ENCODE data around the gene SFT2D3.

The SFT2D3 gene

GRCh38 chr2:127678991-127679390 is 22.3 kb upstream of the SFT2D3 start:
- Mint-ChIP-seq H3K4me1 (peaks cover 33% of the 10 kb centered on the region), H3K27ac (no peak overlapping the region), H3K4me3 (no peak overlapping the region), H3K9me3 (no peaks in the 10 kb centered on the region), H3K36me3 (ENCODE audit: low read depth) (no peaks in the 10 kb centered on the region), H3K27me3 (ENCODE audit: low read depth) (peaks cover 56% of the 10 kb centered on the region)
- TF ChIP-seq, protein P1, sequence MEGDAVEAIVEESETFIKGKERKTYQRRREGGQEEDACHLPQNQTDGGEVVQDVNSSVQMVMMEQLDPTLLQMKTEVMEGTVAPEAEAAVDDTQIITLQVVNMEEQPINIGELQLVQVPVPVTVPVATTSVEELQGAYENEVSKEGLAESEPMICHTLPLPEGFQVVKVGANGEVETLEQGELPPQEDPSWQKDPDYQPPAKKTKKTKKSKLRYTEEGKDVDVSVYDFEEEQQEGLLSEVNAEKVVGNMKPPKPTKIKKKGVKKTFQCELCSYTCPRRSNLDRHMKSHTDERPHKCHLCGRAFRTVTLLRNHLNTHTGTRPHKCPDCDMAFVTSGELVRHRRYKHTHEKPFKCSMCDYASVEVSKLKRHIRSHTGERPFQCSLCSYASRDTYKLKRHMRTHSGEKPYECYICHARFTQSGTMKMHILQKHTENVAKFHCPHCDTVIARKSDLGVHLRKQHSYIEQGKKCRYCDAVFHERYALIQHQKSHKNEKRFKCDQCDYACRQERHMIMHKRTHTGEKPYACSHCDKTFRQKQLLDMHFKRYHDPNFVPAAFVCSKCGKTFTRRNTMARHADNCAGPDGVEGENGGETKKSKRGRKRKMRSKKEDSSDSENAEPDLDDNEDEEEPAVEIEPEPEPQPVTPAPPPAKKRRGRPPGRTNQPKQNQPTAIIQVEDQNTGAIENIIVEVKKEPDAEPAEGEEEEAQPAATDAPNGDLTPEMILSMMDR (IDR thresholded peaks at IDR 0.05; ENCODE audit: unreplicated experiment in 3 of 3): no peak

DNA sequence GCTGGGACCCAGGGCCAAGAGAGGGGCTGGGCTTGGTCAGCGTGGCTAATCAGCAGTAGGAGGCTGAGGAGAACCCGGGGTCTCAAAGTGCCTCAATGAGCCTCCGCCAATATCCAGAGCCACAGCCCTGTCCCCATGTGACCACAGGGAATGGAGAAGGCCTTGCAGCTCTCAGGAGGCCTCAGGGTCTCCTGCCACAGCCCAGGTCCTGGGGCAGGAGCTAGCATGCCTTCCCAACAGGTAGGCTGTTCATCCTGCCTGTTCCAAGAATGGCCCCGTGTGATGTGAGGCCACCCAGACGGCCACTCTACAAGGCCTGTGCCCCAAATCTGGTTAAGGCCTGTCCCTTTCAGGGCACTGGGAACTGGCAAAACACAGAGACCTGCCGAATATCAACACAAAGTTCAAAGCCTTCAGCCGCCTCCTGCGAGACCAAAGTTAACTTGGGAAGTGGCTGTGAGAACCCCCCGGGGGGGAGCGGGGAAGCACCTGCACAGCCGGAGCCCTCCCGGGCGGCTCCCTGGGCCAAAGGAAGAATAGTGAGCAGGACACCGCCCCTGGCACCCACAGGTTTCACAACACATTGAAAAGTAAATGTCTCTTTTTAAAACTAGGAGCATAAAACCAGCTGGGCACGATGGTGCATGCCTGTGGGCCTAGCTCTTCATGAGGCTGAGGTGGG is 21.5 kb upstream of the SFT2D3 start:
- H3K4me1 Mint-ChIP-seq: peaks cover 33% of the 10 kb centered on the region
- H3K27ac Mint-ChIP-seq: no peak overlapping the region
- no peaks in the 10 kb centered on the region for H3K36me3 Mint-ChIP-seq (ENCODE audit: low read depth)
- H3K27me3 Mint-ChIP-seq (ENCODE audit: low read depth): peaks cover 50% of the 10 kb centered on the region
- TF ChIP-seq, protein P1 (IDR thresholded peaks at IDR 0.05; ENCODE audit: unreplicated experiment in 3 of 3): no peak
- H3K9me3 Mint-ChIP-seq: no peaks in the 10 kb centered on the region
- H3K4me3 Mint-ChIP-seq: no peak overlapping the region

DNA sequence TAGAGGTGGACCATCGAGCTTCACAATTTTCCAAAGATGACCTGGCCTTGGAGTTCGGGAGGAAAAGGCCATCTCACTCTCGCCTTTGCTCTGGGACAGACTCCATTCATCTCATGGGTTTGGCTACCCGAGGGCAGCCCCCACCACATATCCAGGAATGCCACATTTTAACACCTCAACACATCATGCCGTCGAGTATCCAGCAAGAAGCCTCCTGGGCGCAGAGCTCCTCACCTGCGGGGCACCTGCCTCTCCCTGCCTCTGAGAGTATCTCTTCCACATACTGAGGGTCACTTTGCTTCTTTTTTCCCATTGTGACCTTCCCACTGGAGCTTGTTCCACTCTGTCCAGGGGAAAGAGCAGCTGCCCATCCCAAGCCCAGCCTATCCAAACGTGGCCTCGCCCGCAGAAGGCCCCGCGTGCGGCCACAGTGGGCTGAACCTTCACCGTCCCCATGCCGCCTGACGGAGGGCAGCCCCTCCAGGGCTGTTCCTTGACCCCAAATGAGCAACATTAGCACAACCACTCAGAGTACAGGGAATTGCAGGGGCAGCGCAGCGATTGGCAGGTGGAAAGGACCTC is 20.5 kb upstream of the SFT2D3 start:
- H3K4me3 Mint-ChIP-seq: no peak overlapping the region
- TF ChIP-seq, protein P1 (IDR thresholded peaks at IDR 0.05; ENCODE audit: unreplicated experiment in 3 of 3): no peak
- H3K9me3 Mint-ChIP-seq: no peaks in the 10 kb centered on the region
- H3K4me1 Mint-ChIP-seq: peaks cover 35% of the 10 kb centered on the region
- H3K27ac Mint-ChIP-seq: peak overlapping the region in 1 of 3 experiments; percentile 11
- H3K36me3 Mint-ChIP-seq (ENCODE audit: low read depth): no peaks in the 10 kb centered on the region
- H3K27me3 Mint-ChIP-seq (ENCODE audit: low read depth): peaks cover 49% of the 10 kb centered on the region

DNA sequence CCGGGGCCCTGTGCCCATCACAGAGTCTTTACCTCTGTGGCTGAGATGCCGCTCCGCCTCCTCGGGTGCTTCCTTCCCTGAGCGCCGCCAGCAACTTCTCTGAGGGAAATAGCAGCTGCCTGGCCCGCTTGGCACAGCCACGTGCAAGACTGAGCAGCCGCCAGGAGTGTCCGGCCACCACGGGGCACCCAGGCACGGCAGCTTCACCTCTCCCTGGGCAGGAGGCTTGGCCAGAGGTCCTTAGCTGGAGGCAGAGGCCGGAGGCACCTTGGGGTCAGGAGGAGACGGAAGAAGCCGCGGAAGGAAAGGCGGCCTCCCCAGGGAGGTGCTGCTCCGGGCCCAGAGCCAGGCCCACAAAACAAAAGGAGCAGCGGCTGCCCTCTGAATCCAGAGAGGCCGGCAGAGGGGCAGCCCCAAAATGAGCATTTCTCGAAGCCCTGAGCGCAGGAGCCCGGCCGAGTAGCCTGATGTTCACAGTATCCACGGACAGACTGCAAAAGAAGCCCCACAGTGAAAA is 20.0 kb upstream of the SFT2D3 start:
- Mint-ChIP-seq H3K27ac (no peak overlapping the region), H3K4me3 (no peak overlapping the region), H3K36me3 (ENCODE audit: low read depth) (no peaks in the 10 kb centered on the region), H3K9me3 (peaks cover 2% of the 10 kb centered on the region), H3K27me3 (ENCODE audit: low read depth) (peaks cover 43% of the 10 kb centered on the region), H3K4me1 (peaks cover 34% of the 10 kb centered on the region)
- TF ChIP-seq, protein P1 (IDR thresholded peaks at IDR 0.05; ENCODE audit: unreplicated experiment in 3 of 3): no peak

- no peaks in the 10 kb centered on the region for H3K36me3 Mint-ChIP-seq (ENCODE audit: low read depth)
- peaks cover 3% of the 10 kb centered on the region for H3K9me3 Mint-ChIP-seq
- peaks cover 34% of the 10 kb centered on the region for H3K27me3 Mint-ChIP-seq (ENCODE audit: low read depth)
- H3K4me1 Mint-ChIP-seq: peaks cover 31% of the 10 kb centered on the region
- TF ChIP-seq, protein P1 (IDR thresholded peaks at IDR 0.05; ENCODE audit: unreplicated experiment in 3 of 3): no peak
- H3K27ac Mint-ChIP-seq: peak overlapping the region in 1 of 3 experiments; percentile 20
- no peak overlapping the region for H3K4me3 Mint-ChIP-seq
Measured at GRCh38 chr2:127681976-127682857, 19.1 kb upstream of the SFT2D3 start.

All from nephron (organoid).